H9 (cell line): ENCODE data around the gene EDC3. TPM values are rescaled to one million over a fixed set of nuclear protein-coding genes. Genes with fewer than 3 reads are reported as not detected.

ENCODE experiments used
- DNase-seq: peaks from one replicate; pipeline ENCODE4 v3.0.0-alpha.2; 2017
- H2AFZ ChIP-seq: one replicate; pipeline ENCODE4 v1.6.1; 2013; ENCODE audit warnings: mild to moderate bottlenecking, low read length, control low read depth, moderate library complexity
- H2AK5ac ChIP-seq: 2 replicates; pipeline ENCODE4 v1.6.1; 2013; ENCODE audit warnings: low read length, control low read depth, mixed read lengths; ENCODE audit not compliant: insufficient read length
- H2BK120ac ChIP-seq: one replicate; pipeline ENCODE4 v1.6.1; 2013; ENCODE audit warnings: low read depth, mild to moderate bottlenecking, low read length, control low read depth, inconsistent platforms; ENCODE audit not compliant: poor library complexity, severe bottlenecking
- H2BK12ac ChIP-seq: 2 replicates; pipeline ENCODE4 v1.6.1; 2013; ENCODE audit warnings: low read length, control low read depth, mixed read lengths, low read depth; ENCODE audit not compliant: insufficient read length
- H2BK15ac ChIP-seq: 2 replicates; pipeline ENCODE4 v1.6.1; 2013; ENCODE audit warnings: low read depth, low read length, control low read depth
- H2BK20ac ChIP-seq: one replicate; pipeline ENCODE4 v1.6.1; 2013; ENCODE audit warnings: low read depth, mild to moderate bottlenecking, low read length, control low read depth, inconsistent platforms; ENCODE audit not compliant: poor library complexity, severe bottlenecking
- H2BK5ac ChIP-seq: 2 replicates; pipeline ENCODE4 v1.6.1; 2013; ENCODE audit warnings: low read length, control low read depth, mixed read lengths; ENCODE audit not compliant: insufficient read length
- H3K14ac ChIP-seq: 2 replicates; pipeline ENCODE4 v1.6.1; 2013; ENCODE audit warnings: low read length, control low read depth; ENCODE audit not compliant: insufficient read depth
- H3K18ac ChIP-seq: 2 replicates; pipeline ENCODE4 v1.6.1; 2013; ENCODE audit warnings: low read depth, mild to moderate bottlenecking, mixed read lengths, low read length, control low read depth; ENCODE audit not compliant: insufficient read length
- H3K23ac ChIP-seq: 2 replicates; pipeline ENCODE4 v1.6.1; 2013; ENCODE audit warnings: low read length, control low read depth, mixed read lengths, low read depth; ENCODE audit not compliant: insufficient read length
- H3K23me2 ChIP-seq: 2 replicates; pipeline ENCODE4 v1.6.1; 2013; ENCODE audit warnings: low read depth, mild to moderate bottlenecking, mixed read lengths, low read length, control low read depth; ENCODE audit not compliant: insufficient read length, poor library complexity, severe bottlenecking
- H3K27ac ChIP-seq: 2 replicates; pipeline ENCODE4 v1.5.1; 2013; ENCODE audit warnings: low read length, control low read depth, mixed read lengths, low read depth; ENCODE audit not compliant: insufficient read length
- H3K27me3 ChIP-seq: 2 replicates; pipeline ENCODE4 v1.6.1; 2013; ENCODE audit warnings: low read length, control low read depth, inconsistent platforms; ENCODE audit not compliant: insufficient read depth
- H3K4ac ChIP-seq: 2 replicates; pipeline ENCODE4 v1.6.1; 2013; ENCODE audit warnings: low read depth, mild to moderate bottlenecking, control low read depth, inconsistent platforms, low read length, moderate library complexity
- H3K4me1 ChIP-seq: 2 replicates; pipeline ENCODE4 v1.6.1; 2013; ENCODE audit warnings: low read length, control low read depth, inconsistent platforms; ENCODE audit not compliant: insufficient read depth
- H3K4me2 ChIP-seq: 2 replicates; pipeline ENCODE4 v1.6.1; 2013; ENCODE audit warnings: low read length, control low read depth, mixed read lengths; ENCODE audit not compliant: insufficient read length, insufficient read depth
- H3K56ac ChIP-seq: 2 replicates; pipeline ENCODE4 v1.6.1; 2013; ENCODE audit warnings: low read depth, mild to moderate bottlenecking, mixed read lengths, low read length, control low read depth; ENCODE audit not compliant: insufficient read length
- H3K79me1 ChIP-seq: 2 replicates; pipeline ENCODE4 v1.6.1; 2013; ENCODE audit warnings: low read depth, mild to moderate bottlenecking, moderate library complexity, low read length, control low read depth, inconsistent platforms; ENCODE audit not compliant: insufficient read depth, poor library complexity, severe bottlenecking
- H3K79me2 ChIP-seq: 2 replicates; pipeline ENCODE4 v1.6.1; 2013; ENCODE audit warnings: low read length, control low read depth, inconsistent platforms; ENCODE audit not compliant: insufficient read depth
- H3K9ac ChIP-seq: 2 replicates; pipeline ENCODE4 v1.6.1; 2013; ENCODE audit warnings: low read length, control low read depth, mixed read lengths; ENCODE audit not compliant: insufficient read length; ENCODE audit errors: extremely low read depth
- H3K9me3 ChIP-seq: one replicate; pipeline ENCODE4 v1.6.1; 2013; ENCODE audit warnings: low read depth, low read length, inconsistent platforms; ENCODE audit not compliant: control insufficient read depth
- H3T11ph ChIP-seq: one replicate; pipeline ENCODE4 v1.6.1; 2013; ENCODE audit warnings: mild to moderate bottlenecking, low read length, control low read depth, inconsistent platforms
- H4K20me1 ChIP-seq: one replicate; pipeline ENCODE4 v1.6.1; 2013; ENCODE audit not compliant: control insufficient read depth, insufficient read length, insufficient read depth
- H4K5ac ChIP-seq: 2 replicates; pipeline ENCODE4 v1.6.1; 2013; ENCODE audit warnings: low read depth, mild to moderate bottlenecking, mixed read lengths, low read length, control low read depth; ENCODE audit not compliant: insufficient read length
- H4K8ac ChIP-seq: replicated peaks from 2 replicates; pipeline ENCODE4 v1.6.1; 2013; ENCODE audit warnings: low read length, control low read depth, mixed read lengths, low read depth; ENCODE audit not compliant: insufficient read length
- H4K91ac ChIP-seq: 2 replicates; pipeline ENCODE4 v1.6.1; 2013; ENCODE audit warnings: low read depth, mild to moderate bottlenecking, moderate library complexity, mixed read lengths, low read length, control low read depth; ENCODE audit not compliant: insufficient read length
- H3K27ac Mint-ChIP-seq, 3 experiments: 2 replicates in 2 of 3; 3 replicates in 1 of 3; pipeline ENCODE4 v1.8.0; 2020 to 2021; ENCODE audit warnings: mixed read lengths in 3 of 3, mild to moderate bottlenecking in 1 of 3, moderate library complexity in 1 of 3
- H3K27me3 Mint-ChIP-seq: 2 replicates; pipeline ENCODE4 v1.8.0; 2021; ENCODE audit warnings: low read depth, mild to moderate bottlenecking, moderate library complexity, mixed read lengths
- H3K36me3 Mint-ChIP-seq, 3 experiments: 2 replicates in 2 of 3; 3 replicates in 1 of 3; pipeline ENCODE4 v1.8.0; 2020 to 2021; ENCODE audit warnings: low read depth in 3 of 3, mixed read lengths in 3 of 3; ENCODE audit not compliant: insufficient read depth in 1 of 3
- H3K4me1 Mint-ChIP-seq, 2 experiments: 2 replicates each; pipeline ENCODE4 v1.8.0; 2020; ENCODE audit warnings: mixed read lengths in 2 of 2
- H3K4me3 Mint-ChIP-seq, 2 experiments: 2 replicates in 1 of 2; 3 replicates in 1 of 2; pipeline ENCODE4 v1.8.0; 2020 to 2021; ENCODE audit warnings: mild to moderate bottlenecking in 2 of 2, mixed read lengths in 2 of 2, moderate library complexity in 1 of 2
- H3K9me3 Mint-ChIP-seq, 2 experiments: 2 replicates in 1 of 2; 3 replicates in 1 of 2; pipeline ENCODE4 v1.8.0; 2020; ENCODE audit warnings: mild to moderate bottlenecking in 2 of 2, mixed read lengths in 2 of 2, moderate library complexity in 1 of 2
- WGBS: extraction: QIAGEN DNeasy Blood & Tissue Kit; methylation state at CpG from one replicate; pipeline ENCODE4 v1.1.7; 2013; ENCODE audit warnings: missing lambda C conversion rate, low lambda C conversion rate, mixed read lengths; ENCODE audit not compliant: insufficient read length; ENCODE audit errors: extremely low coverage; 5-methylcytosine and 5-hydroxymethylcytosine counted together
- total RNA-seq: library from RNA; stranded (reverse); gene quantifications from 2 replicates; pipeline ENCODE4 v1.2.1, GENCODE V29; 2021
- TF ChIP-seq, protein P1 (sequence below): fragments of 200-600 bp; sonication (generic); conservative IDR thresholded peaks from 3 replicates; pipeline ENCODE4 v1.8.0; 2021; ENCODE audit warnings: antibody characterized with exemption, mild to moderate bottlenecking

EDC3 gene
- total RNA-seq, 1 experiment from 2014 or later = 60.5 TPM

DNA sequence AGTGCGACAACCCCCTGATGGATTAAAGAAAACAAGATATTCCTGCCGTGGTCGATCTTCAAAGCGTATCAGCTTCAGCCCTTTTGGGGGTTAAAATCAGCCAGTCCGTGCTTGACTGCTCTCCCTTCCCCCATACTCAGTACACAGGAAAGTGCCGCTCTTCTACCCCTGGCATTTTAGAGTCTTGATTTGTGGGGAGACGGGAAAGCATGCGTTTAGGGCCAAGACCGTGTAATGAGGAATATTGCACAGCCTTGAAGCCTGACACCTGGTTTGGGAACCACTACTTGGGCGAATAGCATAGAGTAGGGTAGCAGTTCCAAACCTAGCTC is 540 bp upstream of the EDC3 start:
- H3K27me3 ChIP-seq = no peaks in the 10 kb centered on the region
- no peak overlapping the region for H2BK20ac ChIP-seq
- H3K4ac ChIP-seq = no peak overlapping the region
- H3K14ac ChIP-seq = no peak overlapping the region
- H3K27me3 Mint-ChIP-seq = peaks cover 10% of the 10 kb centered on the region
- peaks cover 0 to 2% (median 0%) of the 10 kb centered on the region in 3 experiments; a peak in 2 of 7 replicates for H3K36me3 Mint-ChIP-seq
- H4K8ac ChIP-seq = peak overlapping the region; percentile 16
- no peaks in the 10 kb centered on the region for H3K4me1 ChIP-seq
- no peaks in the 10 kb centered on the region for H3K9me3 Mint-ChIP-seq
- peak overlapping the region; percentile 74 for H3K9ac ChIP-seq
- H3K18ac ChIP-seq = peak overlapping the region; percentile 61
- no peak overlapping the region for H2BK12ac ChIP-seq
- H2AK5ac ChIP-seq = no peak overlapping the region
- H4K20me1 ChIP-seq = no peaks in the 10 kb centered on the region
- peak overlapping the region; percentile 82 for H3K4me2 ChIP-seq
- H2BK15ac ChIP-seq = no peak overlapping the region
- no peak overlapping the region for H2BK120ac ChIP-seq
- no peaks in the 10 kb centered on the region for H3K9me3 ChIP-seq
- no peak overlapping the region for H4K91ac ChIP-seq
- H4K5ac ChIP-seq = no peak overlapping the region
- DNase-seq = no peak
- whole genome bisulfite sequencing = no CpG with 5 or more reads among the region's 10 CpGs
- H3K23me2 ChIP-seq = peaks cover 10% of the 10 kb centered on the region
- TF ChIP-seq, protein P1, sequence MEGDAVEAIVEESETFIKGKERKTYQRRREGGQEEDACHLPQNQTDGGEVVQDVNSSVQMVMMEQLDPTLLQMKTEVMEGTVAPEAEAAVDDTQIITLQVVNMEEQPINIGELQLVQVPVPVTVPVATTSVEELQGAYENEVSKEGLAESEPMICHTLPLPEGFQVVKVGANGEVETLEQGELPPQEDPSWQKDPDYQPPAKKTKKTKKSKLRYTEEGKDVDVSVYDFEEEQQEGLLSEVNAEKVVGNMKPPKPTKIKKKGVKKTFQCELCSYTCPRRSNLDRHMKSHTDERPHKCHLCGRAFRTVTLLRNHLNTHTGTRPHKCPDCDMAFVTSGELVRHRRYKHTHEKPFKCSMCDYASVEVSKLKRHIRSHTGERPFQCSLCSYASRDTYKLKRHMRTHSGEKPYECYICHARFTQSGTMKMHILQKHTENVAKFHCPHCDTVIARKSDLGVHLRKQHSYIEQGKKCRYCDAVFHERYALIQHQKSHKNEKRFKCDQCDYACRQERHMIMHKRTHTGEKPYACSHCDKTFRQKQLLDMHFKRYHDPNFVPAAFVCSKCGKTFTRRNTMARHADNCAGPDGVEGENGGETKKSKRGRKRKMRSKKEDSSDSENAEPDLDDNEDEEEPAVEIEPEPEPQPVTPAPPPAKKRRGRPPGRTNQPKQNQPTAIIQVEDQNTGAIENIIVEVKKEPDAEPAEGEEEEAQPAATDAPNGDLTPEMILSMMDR = no peak
- H3K27ac ChIP-seq = no peak overlapping the region
- no peak overlapping the region for H3T11ph ChIP-seq
- H3K79me1 ChIP-seq = peaks cover 3% of the 10 kb centered on the region
- H3K4me1 Mint-ChIP-seq = peaks cover 9 to 14% of the 10 kb centered on the region in 2 experiments
- no peak overlapping the region for H3K56ac ChIP-seq
- H3K23ac ChIP-seq = no peak overlapping the region
- peak overlapping the region; percentile 71 for H2AFZ ChIP-seq
- H3K79me2 ChIP-seq = peaks cover 17% of the 10 kb centered on the region; the same call in 1 of the 2 replicates
- H2BK5ac ChIP-seq = no peak overlapping the region
- H3K27ac Mint-ChIP-seq = peak overlapping the region; percentile 98 to 100 (median 99); a peak in 5 of 7 replicates
- H3K4me3 Mint-ChIP-seq = peak overlapping the region; percentile 100
